Hepatocyte (in vitro differentiated cells): ENCODE data around the gene SMC5. TPM values are rescaled to one million over a fixed set of nuclear protein-coding genes. Genes with fewer than 3 reads are reported as not detected.

ENCODE experiments used
- DNase-seq: peaks from one replicate; pipeline ENCODE4 v3.0.0-alpha.2; 2016; ENCODE audit warnings: low spot score
- H2AFZ ChIP-seq: fragments of 200-600 bp; sonication (generic); 2 replicates; pipeline ENCODE4 v1.6.0; 2016; ENCODE audit warnings: antibody characterized with exemption, mild to moderate bottlenecking
- H3K27ac ChIP-seq: fragments of 200-600 bp; sonication (generic); 2 replicates; pipeline ENCODE4 v1.5.1; 2016; ENCODE audit warnings: mild to moderate bottlenecking
- H3K27me3 ChIP-seq: fragments of 200-600 bp; sonication (generic); 2 replicates; pipeline ENCODE4 v1.6.1; 2016
- H3K36me3 ChIP-seq: fragments of 200-600 bp; sonication (generic); replicated peaks from 2 replicates; pipeline ENCODE4 v1.5.1; 2016; ENCODE audit warnings: low read depth; ENCODE audit not compliant: insufficient read depth
- H3K4me1 ChIP-seq: fragments of 200-600 bp; sonication (generic); 2 replicates; pipeline ENCODE4 v1.5.1; 2016; ENCODE audit warnings: mild to moderate bottlenecking, moderate library complexity; ENCODE audit not compliant: insufficient read depth
- H3K4me2 ChIP-seq: fragments of 200-600 bp; sonication (generic); 2 replicates; pipeline ENCODE4 v1.6.0; 2016
- H3K4me3 ChIP-seq: fragments of 200-600 bp; sonication (generic); 2 replicates; pipeline ENCODE4 v1.5.1; 2016; ENCODE audit warnings: mild to moderate bottlenecking
- H3K79me2 ChIP-seq: fragments of 200-600 bp; sonication (generic); 2 replicates; pipeline ENCODE4 v1.6.0; 2017; ENCODE audit warnings: mild to moderate bottlenecking
- H3K9me2 ChIP-seq: fragments of 200-600 bp; sonication (generic); replicated peaks from 2 replicates; pipeline ENCODE4 v1.6.0; 2017; ENCODE audit warnings: mild to moderate bottlenecking; ENCODE audit not compliant: insufficient read depth
- H3K9me3 ChIP-seq: fragments of 200-600 bp; sonication (generic); 2 replicates; pipeline ENCODE4 v1.5.1; 2016; ENCODE audit warnings: low read depth, mild to moderate bottlenecking
- H4K20me1 ChIP-seq: fragments of 200-600 bp; sonication (generic); 2 replicates; pipeline ENCODE4 v1.6.0; 2016; ENCODE audit warnings: mild to moderate bottlenecking; ENCODE audit not compliant: insufficient read depth, poor library complexity, severe bottlenecking
- EZH2 ChIP-seq: fragments of 200-600 bp; sonication (generic); IDR thresholded peaks from 2 replicates; pipeline ENCODE4 v1.6.1; 2016; ENCODE audit warnings: antibody characterized with exemption, mild to moderate bottlenecking, borderline replicate concordance
- EZH2phosphoT487 ChIP-seq: fragments of 200-600 bp; sonication (generic); IDR thresholded peaks from one replicate; pipeline ENCODE4 v1.6.1; 2018; ENCODE audit warnings: antibody characterized with exemption, mild to moderate bottlenecking, low read depth, moderate library complexity; ENCODE audit not compliant: unreplicated experiment, severe bottlenecking
- WGBS: methylation state at CpG from one replicate; pipeline ENCODE4 v1.1.6; 2016; ENCODE audit warnings: low lambda C conversion rate; ENCODE audit errors: missing lambda C conversion rate; 5-methylcytosine and 5-hydroxymethylcytosine counted together
- polyA plus RNA-seq: library from polyadenylated mRNA; unstranded; fragments of >200 nt; fragmentation: Nextera tagmentation; extraction: Ambion mirVana; gene quantifications from 2 replicates; pipeline ENCODE4 v1.2.1, GENCODE V29; 2016
- total RNA-seq: library from RNA; depleted of rRNA; stranded (reverse); fragments of >200 nt; gene quantifications from 2 replicates; pipeline ENCODE4 v1.2.3, GENCODE V29; 2014
- TF ChIP-seq, protein P1 (sequence below): fragments of 200-600 bp; sonication (generic); IDR thresholded peaks from 2 replicates; pipeline ENCODE4 v1.5.1; 2016; ENCODE audit warnings: antibody characterized with exemption, mild to moderate bottlenecking; ENCODE audit not compliant: poor library complexity

The SMC5 gene
- total and polyA plus RNA-seq, 2 experiments from 2014 or later, result 14.9 to 30.7 TPM

DNA sequence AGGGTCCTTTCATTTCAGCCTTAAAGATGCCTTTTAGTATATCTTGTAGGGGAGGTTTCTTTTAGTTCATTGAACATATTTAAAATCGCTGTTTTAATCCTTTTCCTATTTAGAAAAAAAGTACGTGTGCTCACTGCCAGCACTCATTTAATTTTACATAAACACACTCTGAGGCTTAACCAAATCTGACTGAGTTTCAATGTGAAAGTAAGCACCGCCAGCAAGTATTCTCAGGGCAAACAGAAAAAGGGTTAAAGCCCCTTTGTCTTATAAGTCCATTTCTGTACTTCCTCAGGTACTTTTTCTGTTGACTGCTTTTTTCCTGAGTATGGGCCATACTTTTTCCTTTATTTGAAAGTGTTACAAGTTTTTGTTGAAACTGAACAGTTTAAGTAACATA is 31.8 kb downstream of the SMC5 start:
- no peak for DNase-seq
- TF ChIP-seq, protein P1, sequence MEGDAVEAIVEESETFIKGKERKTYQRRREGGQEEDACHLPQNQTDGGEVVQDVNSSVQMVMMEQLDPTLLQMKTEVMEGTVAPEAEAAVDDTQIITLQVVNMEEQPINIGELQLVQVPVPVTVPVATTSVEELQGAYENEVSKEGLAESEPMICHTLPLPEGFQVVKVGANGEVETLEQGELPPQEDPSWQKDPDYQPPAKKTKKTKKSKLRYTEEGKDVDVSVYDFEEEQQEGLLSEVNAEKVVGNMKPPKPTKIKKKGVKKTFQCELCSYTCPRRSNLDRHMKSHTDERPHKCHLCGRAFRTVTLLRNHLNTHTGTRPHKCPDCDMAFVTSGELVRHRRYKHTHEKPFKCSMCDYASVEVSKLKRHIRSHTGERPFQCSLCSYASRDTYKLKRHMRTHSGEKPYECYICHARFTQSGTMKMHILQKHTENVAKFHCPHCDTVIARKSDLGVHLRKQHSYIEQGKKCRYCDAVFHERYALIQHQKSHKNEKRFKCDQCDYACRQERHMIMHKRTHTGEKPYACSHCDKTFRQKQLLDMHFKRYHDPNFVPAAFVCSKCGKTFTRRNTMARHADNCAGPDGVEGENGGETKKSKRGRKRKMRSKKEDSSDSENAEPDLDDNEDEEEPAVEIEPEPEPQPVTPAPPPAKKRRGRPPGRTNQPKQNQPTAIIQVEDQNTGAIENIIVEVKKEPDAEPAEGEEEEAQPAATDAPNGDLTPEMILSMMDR, result no peak
- TF ChIP-seq EZH2phosphoT487 (no peak), EZH2 (no peak)
- Histone ChIP-seq H3K27me3 (no peaks in the 10 kb centered on the region), H3K79me2 (peaks cover 58% of the 10 kb centered on the region), H3K9me2 (no peaks in the 10 kb centered on the region), H3K4me1 (peaks cover under 1% of the 10 kb centered on the region), H2AFZ (no peak overlapping the region), H3K27ac (no peak overlapping the region), H3K4me2 (no peak overlapping the region), H3K9me3 (peaks cover 13% of the 10 kb centered on the region), H4K20me1 (peaks cover 3% of the 10 kb centered on the region), H3K4me3 (no peak overlapping the region), H3K36me3 (no peaks in the 10 kb centered on the region)
- WGBS, result 89% methylated on average over 3 of the region's 3 CpGs

DNA sequence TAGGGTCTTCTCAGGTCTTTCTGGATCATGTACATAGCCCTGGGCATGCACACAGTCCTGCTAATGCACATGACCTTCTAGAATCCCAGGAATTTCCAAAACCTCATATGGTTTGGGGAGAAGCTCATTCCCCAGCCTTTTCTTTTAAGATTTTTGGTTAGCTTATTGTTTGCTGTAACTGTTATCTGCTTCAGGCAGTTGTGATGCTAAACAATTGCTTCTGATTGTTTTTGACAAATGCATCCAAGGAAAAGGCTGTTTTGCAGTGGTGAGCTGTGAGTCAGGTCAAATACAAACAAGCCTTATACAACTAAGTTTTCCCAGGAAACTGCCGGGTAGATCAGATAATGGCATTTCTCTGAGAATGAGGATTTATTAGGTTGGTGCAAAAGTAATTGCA is 32.7 kb downstream of the SMC5 start:
- no peak overlapping the region for H3K4me2 ChIP-seq
- no peaks in the 10 kb centered on the region for H4K20me1 ChIP-seq
- no peaks in the 10 kb centered on the region for H3K4me1 ChIP-seq
- H2AFZ ChIP-seq, result no peak overlapping the region
- no peak overlapping the region for H3K27ac ChIP-seq
- TF ChIP-seq, protein P1, result no peak
- no peak for TF ChIP-seq EZH2
- TF ChIP-seq EZH2phosphoT487, result no peak
- 84% methylated on average over 1 of the region's 1 CpG for WGBS
- peaks cover 56% of the 10 kb centered on the region for H3K79me2 ChIP-seq
- H3K36me3 ChIP-seq, result no peaks in the 10 kb centered on the region
- no peak overlapping the region for H3K4me3 ChIP-seq
- peaks cover 13% of the 10 kb centered on the region for H3K9me3 ChIP-seq
- DNase-seq, result no peak
- H3K9me2 ChIP-seq, result no peaks in the 10 kb centered on the region
- no peaks in the 10 kb centered on the region for H3K27me3 ChIP-seq

DNA sequence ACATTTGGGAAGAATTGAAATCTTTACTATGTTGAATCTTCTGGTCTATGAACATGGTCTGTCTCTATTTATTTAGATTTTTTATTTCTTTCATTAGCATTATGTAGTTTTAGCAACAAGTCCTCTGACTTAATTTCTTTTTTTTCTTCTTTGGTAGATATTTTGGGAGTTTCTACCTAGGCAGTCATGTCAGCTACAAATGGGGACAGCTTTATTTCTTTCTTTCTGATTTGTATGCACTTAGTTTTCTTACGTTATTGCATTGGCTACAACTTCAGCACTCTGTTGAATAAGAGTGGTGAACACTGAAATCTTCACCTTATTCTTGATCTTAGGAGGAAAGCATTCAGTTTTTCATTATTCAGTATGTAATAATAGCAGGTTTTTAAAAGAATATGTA is 33.5 kb downstream of the SMC5 start:
- no peak for DNase-seq
- TF ChIP-seq EZH2phosphoT487 (no peak), EZH2 (no peak)
- TF ChIP-seq, protein P1, result no peak
- WGBS, result 100% methylated on average over 1 of the region's 1 CpG
- Histone ChIP-seq H3K9me2 (no peaks in the 10 kb centered on the region), H2AFZ (no peak overlapping the region), H3K4me3 (no peak overlapping the region), H3K4me1 (no peaks in the 10 kb centered on the region), H3K9me3 (peaks cover 13% of the 10 kb centered on the region), H3K4me2 (no peak overlapping the region), H3K27me3 (no peaks in the 10 kb centered on the region), H4K20me1 (no peaks in the 10 kb centered on the region), H3K27ac (no peak overlapping the region), H3K79me2 (peaks cover 56% of the 10 kb centered on the region), H3K36me3 (no peaks in the 10 kb centered on the region)

DNA sequence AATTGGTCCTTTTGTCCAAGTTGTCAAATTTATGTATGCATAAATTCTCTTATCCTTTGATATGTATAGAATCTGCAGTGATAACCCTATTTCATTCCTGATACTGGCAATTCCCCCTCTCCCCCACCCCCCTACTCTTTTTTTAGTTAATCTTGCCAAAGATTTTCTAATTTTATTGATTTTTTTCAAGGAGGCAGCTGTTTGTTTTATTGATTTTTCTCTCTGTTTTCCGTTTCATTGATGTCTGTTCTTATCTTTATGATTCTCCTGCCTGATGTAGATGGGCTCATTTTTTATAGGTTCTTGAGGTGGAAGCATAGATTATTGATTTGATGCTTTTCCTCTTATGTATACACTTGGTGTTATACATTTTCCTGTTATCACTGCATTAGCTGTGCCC is 34.4 kb downstream of the SMC5 start:
- no peak overlapping the region for H2AFZ ChIP-seq
- no peak overlapping the region for H3K4me3 ChIP-seq
- DNase-seq, result no peak
- H3K36me3 ChIP-seq, result peaks cover 7% of the 10 kb centered on the region
- no peaks in the 10 kb centered on the region for H3K4me1 ChIP-seq
- no peaks in the 10 kb centered on the region for H4K20me1 ChIP-seq
- H3K27ac ChIP-seq, result no peak overlapping the region
- peaks cover 13% of the 10 kb centered on the region for H3K9me3 ChIP-seq
- peaks cover 53% of the 10 kb centered on the region for H3K79me2 ChIP-seq
- no peaks in the 10 kb centered on the region for H3K9me2 ChIP-seq
- no peak overlapping the region for H3K4me2 ChIP-seq
- 73% methylated on average over 1 of the region's 1 CpG for WGBS
- no peaks in the 10 kb centered on the region for H3K27me3 ChIP-seq
- TF ChIP-seq, protein P1, result no peak
- TF ChIP-seq EZH2 (no peak), EZH2phosphoT487 (no peak)
